ENCODE data around the gene ALDH5A1. TPM values are rescaled to one million over a fixed set of nuclear protein-coding genes. Genes with fewer than 3 reads are reported as not detected.

Gene ALDH5A1
- polyA plus RNA-seq, 4 donors: 1.3 to 30.4 (median 4.3) TPM

DNA sequence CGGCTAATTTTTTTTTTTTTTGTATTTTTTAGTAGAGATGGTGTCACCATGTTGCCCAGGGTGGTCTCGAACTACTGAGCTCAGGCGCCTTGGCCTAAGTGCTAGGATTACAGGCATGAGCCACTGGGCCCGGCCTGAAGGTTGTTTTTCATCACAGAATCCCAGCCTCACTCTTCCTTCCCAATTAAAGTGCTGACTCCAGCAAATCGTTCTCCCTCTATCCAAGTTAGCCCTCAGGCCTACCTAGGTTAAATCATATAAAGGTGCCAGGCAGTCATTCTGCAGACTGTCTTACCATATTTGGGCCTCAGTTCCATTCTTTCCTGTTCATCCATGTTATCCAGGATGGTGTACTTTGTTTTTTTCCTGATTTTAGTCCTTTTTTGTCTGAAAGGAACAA, 56.4 kb downstream of the ALDH5A1 start:
- Histone ChIP-seq H3K4me3 (ENCODE audit: low read depth in 1 of 3, low read length in 3 of 3) (no peak overlapping the region), H3K36me3 (ENCODE audit: control insufficient read depth in 3 of 3, insufficient read depth in 2 of 3, low read depth in 1 of 3, low read length in 3 of 3) (no peaks in the 10 kb centered on the region), H3K27me3 (ENCODE audit: control insufficient read depth in 3 of 3, insufficient read depth in 3 of 3, low read length in 3 of 3) (peaks cover 0 to 2% (median 0%) of the 10 kb centered on the region in 3 donors), H3K27ac (ENCODE audit: low read depth in 1 of 3, low read length in 2 of 3) (no peak overlapping the region), H3K4me1 (ENCODE audit: control insufficient read depth in 3 of 3, insufficient read depth in 2 of 3, low read depth in 1 of 3, low read length in 2 of 3) (no peaks in the 10 kb centered on the region), H3K9me3 (ENCODE audit: control insufficient read depth in 2 of 2, insufficient read depth in 1 of 2, low read depth in 1 of 2, low read length in 1 of 2) (peaks cover 0 to 3% of the 10 kb centered on the region in 2 donors)
- WGBS, 3 donors: 93 to 97% (median 94%) methylated on average over 5 of the region's 5 CpGs
- FAIRE-seq (no peak), DNase-seq (no peak)

DNA sequence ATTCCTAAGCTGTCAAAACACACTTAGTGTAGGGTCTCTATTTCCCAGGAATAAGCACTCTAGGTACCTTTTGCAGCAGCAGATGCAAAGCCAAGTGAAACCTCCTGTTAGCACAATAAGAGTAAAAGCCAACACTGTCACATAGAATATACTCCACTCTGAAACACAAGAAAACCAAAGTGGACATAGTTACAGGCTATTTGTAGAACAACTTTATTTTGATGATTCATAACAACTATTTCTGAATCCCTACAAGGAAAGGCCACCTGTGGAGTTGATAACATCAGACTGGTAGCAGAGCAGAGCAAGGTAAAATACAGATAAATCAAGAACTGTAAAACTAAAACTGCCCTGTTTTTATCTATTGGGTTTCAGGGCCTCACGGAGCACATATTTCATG, 59.7 kb downstream of the ALDH5A1 start:
- 72 to 90% (median 87%) methylated on average over 1 of the region's 1 CpG for WGBS, 3 donors
- FAIRE-seq: no peak
- H3K4me1 ChIP-seq (ENCODE audit: control insufficient read depth in 3 of 3, insufficient read depth in 2 of 3, low read depth in 1 of 3, low read length in 2 of 3): no peaks in the 10 kb centered on the region
- H3K36me3 ChIP-seq (ENCODE audit: control insufficient read depth in 3 of 3, insufficient read depth in 2 of 3, low read depth in 1 of 3, low read length in 3 of 3): peaks cover 0 to 3% (median 0%) of the 10 kb centered on the region in 3 donors
- no peaks in the 10 kb centered on the region for H3K9me3 ChIP-seq (ENCODE audit: control insufficient read depth in 2 of 2, insufficient read depth in 1 of 2, low read depth in 1 of 2, low read length in 1 of 2)
- H3K4me3 ChIP-seq (ENCODE audit: low read depth in 1 of 3, low read length in 3 of 3): no peak overlapping the region
- H3K27ac ChIP-seq (ENCODE audit: low read depth in 1 of 3, low read length in 2 of 3): no peak overlapping the region
- no peak for DNase-seq
- H3K27me3 ChIP-seq (ENCODE audit: control insufficient read depth in 3 of 3, insufficient read depth in 3 of 3, low read length in 3 of 3): peaks cover 0 to 3% (median 0%) of the 10 kb centered on the region in 3 donors

DNA sequence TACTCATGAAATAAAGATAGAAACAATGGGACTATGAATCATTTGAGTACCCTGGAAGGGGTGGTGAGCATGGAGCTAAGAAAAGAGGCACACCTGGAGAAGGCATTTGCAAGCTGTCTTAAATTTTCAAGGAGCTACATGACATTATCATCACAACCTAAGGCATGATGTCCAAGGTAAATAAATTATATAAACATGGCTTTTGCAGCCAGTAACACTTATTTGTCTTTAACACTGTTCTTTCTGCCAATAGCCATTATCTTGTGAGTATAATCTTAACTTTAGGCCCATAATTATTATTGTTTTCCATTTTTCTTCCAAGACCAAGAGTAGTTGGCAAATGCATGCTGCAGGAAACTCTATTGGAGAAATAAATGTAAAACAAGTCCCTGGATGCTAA, 63.7 kb downstream of the ALDH5A1 start:
- Histone ChIP-seq H3K9me3 (ENCODE audit: control insufficient read depth in 2 of 2, insufficient read depth in 1 of 2, low read depth in 1 of 2, low read length in 1 of 2) (no peaks in the 10 kb centered on the region), H3K4me1 (ENCODE audit: control insufficient read depth in 3 of 3, insufficient read depth in 2 of 3, low read depth in 1 of 3, low read length in 2 of 3) (no peaks in the 10 kb centered on the region), H3K4me3 (ENCODE audit: low read depth in 1 of 3, low read length in 3 of 3) (no peak overlapping the region), H3K27ac (ENCODE audit: low read depth in 1 of 3, low read length in 2 of 3) (no peak overlapping the region), H3K36me3 (ENCODE audit: control insufficient read depth in 3 of 3, insufficient read depth in 2 of 3, low read depth in 1 of 3, low read length in 3 of 3) (peaks cover 0 to 3% (median 0%) of the 10 kb centered on the region in 3 donors), H3K27me3 (ENCODE audit: control insufficient read depth in 3 of 3, insufficient read depth in 3 of 3, low read length in 3 of 3) (peaks cover 0 to 3% (median 0%) of the 10 kb centered on the region in 3 donors)
- no peak for FAIRE-seq
- no peak for DNase-seq

- Histone ChIP-seq H3K36me3 (ENCODE audit: control insufficient read depth in 3 of 3, insufficient read depth in 2 of 3, low read depth in 1 of 3, low read length in 3 of 3) (no peaks in the 10 kb centered on the region), H3K9me3 (ENCODE audit: control insufficient read depth in 2 of 2, insufficient read depth in 1 of 2, low read depth in 1 of 2, low read length in 1 of 2) (no peaks in the 10 kb centered on the region), H3K4me3 (ENCODE audit: low read depth in 1 of 3, low read length in 3 of 3) (no peak overlapping the region), H3K27me3 (ENCODE audit: control insufficient read depth in 3 of 3, insufficient read depth in 3 of 3, low read length in 3 of 3) (no peaks in the 10 kb centered on the region), H3K4me1 (ENCODE audit: control insufficient read depth in 3 of 3, insufficient read depth in 2 of 3, low read depth in 1 of 3, low read length in 2 of 3) (no peaks in the 10 kb centered on the region), H3K27ac (ENCODE audit: low read depth in 1 of 3, low read length in 2 of 3) (no peak overlapping the region)
- no peak for FAIRE-seq
- no peak for DNase-seq
- WGBS, 3 donors: 82 to 94% (median 86%) methylated on average over 10 of the region's 10 CpGs
Observed at GRCh38 chr6:24564081-24564480, 69.3 kb downstream of the ALDH5A1 start.

- no peak for DNase-seq
- Histone ChIP-seq H3K27ac (ENCODE audit: low read depth in 1 of 3, low read length in 2 of 3) (no peak overlapping the region), H3K27me3 (ENCODE audit: control insufficient read depth in 3 of 3, insufficient read depth in 3 of 3, low read length in 3 of 3) (no peaks in the 10 kb centered on the region), H3K4me3 (ENCODE audit: low read depth in 1 of 3, low read length in 3 of 3) (no peak overlapping the region), H3K9me3 (ENCODE audit: control insufficient read depth in 2 of 2, insufficient read depth in 1 of 2, low read depth in 1 of 2, low read length in 1 of 2) (no peaks in the 10 kb centered on the region), H3K36me3 (ENCODE audit: control insufficient read depth in 3 of 3, insufficient read depth in 2 of 3, low read depth in 1 of 3, low read length in 3 of 3) (no peaks in the 10 kb centered on the region), H3K4me1 (ENCODE audit: control insufficient read depth in 3 of 3, insufficient read depth in 2 of 3, low read depth in 1 of 3, low read length in 2 of 3) (no peaks in the 10 kb centered on the region)
- WGBS, 3 donors: 91 to 95% (median 93%) methylated on average over 9 of the region's 9 CpGs
- no peak for FAIRE-seq
Observed at GRCh38 chr6:24565196-24565595, 70.4 kb downstream of the ALDH5A1 start.

DNA sequence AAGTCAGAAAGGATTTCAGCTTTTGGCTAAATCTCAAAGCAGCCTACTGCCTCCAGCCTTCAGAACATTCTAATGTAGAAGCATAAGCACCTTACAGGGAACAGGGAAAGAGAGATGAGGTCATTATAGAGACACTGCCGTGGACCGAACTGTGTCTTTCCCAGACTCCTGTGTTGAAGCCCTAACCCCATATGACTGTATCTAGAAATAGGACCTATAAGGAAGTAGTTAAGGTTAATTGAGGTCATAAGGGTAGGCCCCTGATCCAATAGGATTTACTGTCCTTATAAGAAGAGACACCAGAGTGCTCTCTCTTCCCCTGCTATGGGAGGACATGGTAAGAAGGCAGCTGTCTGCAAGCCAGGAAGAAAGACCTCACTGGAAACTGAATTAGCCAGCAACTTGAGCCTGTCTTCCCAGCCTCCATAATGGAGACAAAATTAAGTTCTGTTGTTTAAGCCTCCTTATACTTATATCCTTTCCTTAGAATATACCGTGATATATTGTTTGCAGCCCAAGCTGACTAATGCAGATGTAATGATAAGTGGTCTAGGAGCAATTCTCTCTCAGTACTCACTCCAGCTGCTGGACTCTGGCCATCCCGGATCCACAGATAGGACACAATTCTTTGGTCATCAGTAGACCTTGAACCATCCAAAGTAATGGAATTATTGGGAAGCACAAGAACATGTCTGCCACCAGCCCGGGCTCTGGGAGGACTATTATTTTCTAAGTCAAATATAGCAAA, 71.4 kb downstream of the ALDH5A1 start:
- peak; percentile 21 to 32 for DNase-seq
- no peak for FAIRE-seq
- 68 to 81% (median 81%) methylated on average over 5 of the region's 5 CpGs for WGBS, 3 donors
- H3K4me3 ChIP-seq (ENCODE audit: low read depth in 1 of 3, low read length in 3 of 3): no peak overlapping the region
- no peaks in the 10 kb centered on the region for H3K27me3 ChIP-seq (ENCODE audit: control insufficient read depth in 3 of 3, insufficient read depth in 3 of 3, low read length in 3 of 3)
- no peak overlapping the region for H3K27ac ChIP-seq (ENCODE audit: low read depth in 1 of 3, low read length in 2 of 3)
- H3K9me3 ChIP-seq (ENCODE audit: control insufficient read depth in 2 of 2, insufficient read depth in 1 of 2, low read depth in 1 of 2, low read length in 1 of 2): no peaks in the 10 kb centered on the region
- no peaks in the 10 kb centered on the region for H3K4me1 ChIP-seq (ENCODE audit: control insufficient read depth in 3 of 3, insufficient read depth in 2 of 3, low read depth in 1 of 3, low read length in 2 of 3)
- H3K36me3 ChIP-seq (ENCODE audit: control insufficient read depth in 3 of 3, insufficient read depth in 2 of 3, low read depth in 1 of 3, low read length in 3 of 3): no peaks in the 10 kb centered on the region

DNA sequence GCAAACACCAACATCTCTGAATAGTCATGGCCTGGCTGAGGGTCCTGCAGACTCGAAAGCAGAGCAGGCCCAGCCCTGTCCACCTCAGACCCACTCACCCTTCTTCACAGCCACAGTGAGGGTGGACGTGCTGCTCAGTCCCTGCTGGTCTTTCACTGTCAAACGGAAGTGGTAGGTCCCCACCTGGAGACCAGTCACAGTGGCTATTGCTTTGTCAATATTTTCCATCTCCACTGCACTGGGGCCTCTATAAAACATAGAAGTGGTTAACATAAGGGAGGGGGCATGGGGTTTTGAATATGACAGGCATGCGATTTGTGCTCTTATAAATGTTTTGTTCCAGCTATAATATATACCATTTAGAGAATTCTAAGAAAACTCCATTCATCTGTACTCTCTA, 73.9 kb downstream of the ALDH5A1 start:
- Histone ChIP-seq H3K27me3 (ENCODE audit: control insufficient read depth in 3 of 3, insufficient read depth in 3 of 3, low read length in 3 of 3) (no peaks in the 10 kb centered on the region), H3K27ac (ENCODE audit: low read depth in 1 of 3, low read length in 2 of 3) (no peak overlapping the region), H3K4me1 (ENCODE audit: control insufficient read depth in 3 of 3, insufficient read depth in 2 of 3, low read depth in 1 of 3, low read length in 2 of 3) (no peaks in the 10 kb centered on the region), H3K4me3 (ENCODE audit: low read depth in 1 of 3, low read length in 3 of 3) (no peak overlapping the region), H3K9me3 (ENCODE audit: control insufficient read depth in 2 of 2, insufficient read depth in 1 of 2, low read depth in 1 of 2, low read length in 1 of 2) (no peaks in the 10 kb centered on the region), H3K36me3 (ENCODE audit: control insufficient read depth in 3 of 3, insufficient read depth in 2 of 3, low read depth in 1 of 3, low read length in 3 of 3) (peaks cover 0 to 2% (median 0%) of the 10 kb centered on the region in 3 donors)
- WGBS, 3 donors: 60 to 75% (median 70%) methylated on average over 4 of the region's 4 CpGs
- DNase-seq (no peak), FAIRE-seq (no peak)

DNA sequence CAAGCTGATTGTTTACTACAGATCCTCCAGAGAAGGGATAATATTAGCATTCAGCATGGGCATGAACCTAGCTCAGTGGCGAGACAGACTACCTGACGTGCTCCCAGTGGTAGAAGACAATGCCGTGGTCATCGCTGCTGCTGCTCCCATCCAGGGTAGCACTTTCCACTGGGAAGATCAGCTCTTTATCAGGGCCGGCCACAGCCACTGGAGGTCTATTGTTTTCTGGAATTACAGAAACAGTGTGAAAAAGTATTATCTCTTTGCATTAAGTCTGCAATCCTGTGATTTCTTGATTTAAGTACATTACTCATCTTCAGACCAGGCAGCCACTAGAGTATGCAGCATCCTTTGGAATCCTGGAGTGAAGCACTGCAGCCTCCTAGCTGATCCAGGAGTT, 75.0 kb downstream of the ALDH5A1 start:
- 87 to 94% (median 92%) methylated on average over 5 of the region's 5 CpGs for WGBS, 3 donors
- FAIRE-seq (no peak), DNase-seq (no peak)
- Histone ChIP-seq H3K27ac (ENCODE audit: low read depth in 1 of 3, low read length in 2 of 3) (no peak overlapping the region), H3K36me3 (ENCODE audit: control insufficient read depth in 3 of 3, insufficient read depth in 2 of 3, low read depth in 1 of 3, low read length in 3 of 3) (peaks cover 0 to 2% (median 0%) of the 10 kb centered on the region in 3 donors), H3K27me3 (ENCODE audit: control insufficient read depth in 3 of 3, insufficient read depth in 3 of 3, low read length in 3 of 3) (no peaks in the 10 kb centered on the region), H3K9me3 (ENCODE audit: control insufficient read depth in 2 of 2, insufficient read depth in 1 of 2, low read depth in 1 of 2, low read length in 1 of 2) (no peaks in the 10 kb centered on the region), H3K4me3 (ENCODE audit: low read depth in 1 of 3, low read length in 3 of 3) (no peak overlapping the region), H3K4me1 (ENCODE audit: control insufficient read depth in 3 of 3, insufficient read depth in 2 of 3, low read depth in 1 of 3, low read length in 2 of 3) (no peaks in the 10 kb centered on the region)

GRCh38 chr6:24571361-24571760, 76.6 kb downstream of the ALDH5A1 start:
- 90 to 98% (median 92%) methylated on average over 6 of the region's 6 CpGs for WGBS, 3 donors
- Histone ChIP-seq H3K36me3 (ENCODE audit: control insufficient read depth in 3 of 3, insufficient read depth in 2 of 3, low read depth in 1 of 3, low read length in 3 of 3) (peaks cover 0 to 2% (median 0%) of the 10 kb centered on the region in 3 donors), H3K27me3 (ENCODE audit: control insufficient read depth in 3 of 3, insufficient read depth in 3 of 3, low read length in 3 of 3) (no peaks in the 10 kb centered on the region), H3K4me1 (ENCODE audit: control insufficient read depth in 3 of 3, insufficient read depth in 2 of 3, low read depth in 1 of 3, low read length in 2 of 3) (no peaks in the 10 kb centered on the region), H3K9me3 (ENCODE audit: control insufficient read depth in 2 of 2, insufficient read depth in 1 of 2, low read depth in 1 of 2, low read length in 1 of 2) (no peaks in the 10 kb centered on the region), H3K4me3 (ENCODE audit: low read depth in 1 of 3, low read length in 3 of 3) (no peak overlapping the region), H3K27ac (ENCODE audit: low read depth in 1 of 3, low read length in 2 of 3) (no peak overlapping the region)
- FAIRE-seq (no peak), DNase-seq (no peak)
